ENCODE results near the gene RPL39L.

The RPL39L gene

GRCh38 chr3:187112934-187113793 lies 26.1 kb downstream of the RPL39L start:
- no peak overlapping the region for H3K4me3 ChIP-seq (ENCODE audit: low read depth, low read length)
- DNase-seq (ENCODE audit: low read depth, low spot score), result peak; percentile 52
- in situ Hi-C loops (cut with HindIII; ENCODE audit: low sequenced_read_pairs), result no loop called here
- peak; percentile 52 for TF ChIP-seq CTCF (IDR thresholded peaks at IDR 0.05; ENCODE audit: low read depth, low read length)

GRCh38 chr3:187110156-187110555 lies 29.1 kb downstream of the RPL39L start:
- no peak overlapping the region for H3K4me3 ChIP-seq (ENCODE audit: low read depth, low read length)
- in situ Hi-C loops (cut with HindIII; ENCODE audit: low sequenced_read_pairs), result no loop called here
- no peak for DNase-seq (ENCODE audit: low read depth, low spot score)
- no peak for TF ChIP-seq CTCF (IDR thresholded peaks at IDR 0.05; ENCODE audit: low read depth, low read length)

- no peak overlapping the region for H3K4me3 ChIP-seq (ENCODE audit: low read depth, low read length)
- in situ Hi-C loops (cut with HindIII; ENCODE audit: low sequenced_read_pairs), result no loop called here
- no peak for TF ChIP-seq CTCF (IDR thresholded peaks at IDR 0.05; ENCODE audit: low read depth, low read length)
- no peak for DNase-seq (ENCODE audit: low read depth, low spot score)
Observed at GRCh38 chr3:187107989-187108388, 31.3 kb downstream of the RPL39L start.

GRCh38 chr3:187105700-187106099 lies 33.6 kb downstream of the RPL39L start:
- TF ChIP-seq CTCF (IDR thresholded peaks at IDR 0.05; ENCODE audit: low read depth, low read length), result no peak
- no peak for DNase-seq (ENCODE audit: low read depth, low spot score)
- no peak overlapping the region for H3K4me3 ChIP-seq (ENCODE audit: low read depth, low read length)
- in situ Hi-C loops (cut with HindIII; ENCODE audit: low sequenced_read_pairs), result no loop called here

- H3K4me3 ChIP-seq (ENCODE audit: low read depth, low read length), result no peak overlapping the region
- in situ Hi-C loops (cut with HindIII; ENCODE audit: low sequenced_read_pairs), result no loop called here
- no peak for TF ChIP-seq CTCF (IDR thresholded peaks at IDR 0.05; ENCODE audit: low read depth, low read length)
- DNase-seq (ENCODE audit: low read depth, low spot score), result peak; percentile 37
Observed at GRCh38 chr3:187104933-187105332, 34.4 kb downstream of the RPL39L start.

GRCh38 chr3:187104342-187104741 lies 35.0 kb downstream of the RPL39L start:
- peak; percentile 8 for DNase-seq (ENCODE audit: low read depth, low spot score)
- TF ChIP-seq CTCF (IDR thresholded peaks at IDR 0.05; ENCODE audit: low read depth, low read length), result no peak
- in situ Hi-C loops (cut with HindIII; ENCODE audit: low sequenced_read_pairs), result no loop called here
- H3K4me3 ChIP-seq (ENCODE audit: low read depth, low read length), result no peak overlapping the region
